Stimulated activated CD8-positive, alpha-beta memory T cell treated with anti-CD3 and anti-CD28 coated beads, Interleukin-2, amount 100 ng/mL, for 1 hour (primary cell): ENCODE measurements around the gene SMIM41.

Experiments used
- DNase-seq, 2 donors: peaks; one replicate each; pipeline ENCODE4 v3.0.0-alpha.2; 2020; ENCODE audit warnings: low read depth in 2 of 2

Gene SMIM41

DNA sequence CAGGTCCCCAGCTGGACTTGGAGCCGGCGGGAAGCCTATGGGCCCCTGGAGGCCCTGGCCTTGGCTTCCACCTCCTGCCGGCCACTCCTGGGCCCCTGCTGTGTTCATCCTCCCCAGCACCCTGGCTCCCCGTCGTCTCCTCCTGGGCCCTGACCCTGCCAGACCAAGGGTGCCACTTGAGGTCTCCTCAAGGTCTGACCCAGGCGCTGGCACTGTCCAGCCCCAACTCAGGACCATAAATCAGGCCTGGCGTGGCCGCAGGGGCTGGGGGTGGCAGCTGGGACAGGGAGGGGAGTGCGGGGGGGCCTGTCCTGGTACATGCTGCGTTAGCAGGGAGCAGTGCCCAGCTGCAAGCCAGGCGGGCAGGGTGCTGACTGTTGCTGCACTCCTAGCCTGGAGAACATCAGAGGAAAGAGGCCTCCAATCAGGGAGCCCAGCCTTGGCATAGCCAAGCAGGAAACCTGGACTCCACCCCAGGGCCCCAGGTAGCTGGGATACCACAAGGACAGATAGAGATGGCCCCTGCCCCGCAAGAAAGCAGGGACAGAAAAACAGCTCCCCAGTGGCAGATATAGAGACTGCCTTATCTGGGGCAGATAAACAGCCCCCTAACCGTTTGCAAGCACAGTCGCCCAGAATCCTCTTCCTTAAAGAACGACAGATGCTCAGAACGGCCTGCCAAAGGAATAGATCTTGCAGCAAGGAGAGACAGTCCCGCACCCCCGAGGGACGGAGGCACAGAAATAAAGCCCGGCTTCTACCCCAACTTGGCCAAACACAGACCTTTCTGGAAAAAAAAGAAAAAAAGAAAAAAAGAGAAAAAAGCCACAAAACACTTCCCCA, 16.2 kb upstream of the SMIM41 start:
- DNase-seq: no peak

DNA sequence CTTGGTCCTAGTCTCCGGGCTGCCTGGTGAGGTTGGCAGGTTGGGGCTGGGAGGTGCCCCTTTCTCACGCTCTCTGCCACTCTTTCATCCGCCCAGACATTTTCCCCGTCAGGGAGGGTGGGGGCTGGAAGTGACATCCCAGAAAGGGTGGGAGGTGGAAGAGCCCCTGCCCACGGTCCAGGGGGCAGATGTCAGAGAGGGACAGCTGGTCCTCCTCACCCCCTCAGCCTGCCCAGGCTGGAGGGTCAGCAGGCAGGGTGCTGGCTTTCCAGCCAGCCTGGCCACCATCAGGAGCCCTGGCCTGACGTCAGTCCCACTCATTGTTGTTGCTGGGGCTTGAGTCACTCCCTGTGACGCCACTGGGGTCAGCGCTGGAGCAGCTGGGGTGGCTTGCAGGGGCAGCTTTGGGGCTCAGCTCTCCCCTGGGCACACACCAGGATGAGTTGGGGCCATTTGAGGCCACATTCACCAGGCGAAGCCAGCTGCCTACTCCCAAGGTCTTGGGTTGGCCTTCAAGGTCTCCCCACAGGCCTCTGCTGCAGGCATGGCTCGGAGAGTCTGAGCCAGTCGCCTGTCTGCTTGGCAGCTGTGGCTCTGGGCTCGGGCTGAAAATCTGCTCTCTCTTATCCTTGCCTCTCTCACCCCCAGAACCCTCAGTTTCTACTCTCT, 15.4 kb upstream of the SMIM41 start:
- no peak for DNase-seq

DNA sequence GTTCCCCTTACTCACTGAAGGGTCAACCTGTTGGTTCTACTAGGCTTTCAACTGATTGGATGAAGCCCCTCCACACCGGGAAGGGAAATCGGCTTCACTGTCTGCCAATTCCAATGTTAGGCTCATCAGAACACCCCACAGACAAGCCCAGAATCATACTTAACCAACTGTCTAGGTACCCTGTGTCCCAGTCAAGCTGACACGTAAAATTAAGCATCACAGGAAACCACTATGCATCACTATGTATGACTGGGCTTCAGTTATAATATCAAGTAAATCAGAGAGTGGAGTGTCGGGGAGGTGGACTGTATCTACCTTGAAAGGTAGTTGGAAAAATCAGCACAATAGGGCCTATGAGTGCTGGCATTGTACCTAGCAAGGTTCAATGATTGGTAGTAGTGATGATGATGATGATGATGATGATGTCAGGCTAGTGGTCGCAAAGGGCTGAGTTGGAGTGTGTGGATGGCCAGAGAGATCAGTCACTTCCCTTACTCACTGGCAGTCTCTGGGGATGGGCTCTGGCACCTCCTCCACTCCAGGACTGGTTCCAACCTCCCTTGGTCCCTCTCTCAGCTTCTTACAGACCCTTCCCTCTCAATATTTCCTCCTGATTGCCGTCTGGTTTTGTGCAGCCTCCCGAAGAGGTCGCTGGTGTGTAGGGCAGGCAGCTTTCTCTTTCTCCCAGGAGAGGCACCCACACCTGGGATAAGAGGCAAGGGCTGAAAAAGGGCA, 13.0 kb upstream of the SMIM41 start:
- DNase-seq: no peak

DNA sequence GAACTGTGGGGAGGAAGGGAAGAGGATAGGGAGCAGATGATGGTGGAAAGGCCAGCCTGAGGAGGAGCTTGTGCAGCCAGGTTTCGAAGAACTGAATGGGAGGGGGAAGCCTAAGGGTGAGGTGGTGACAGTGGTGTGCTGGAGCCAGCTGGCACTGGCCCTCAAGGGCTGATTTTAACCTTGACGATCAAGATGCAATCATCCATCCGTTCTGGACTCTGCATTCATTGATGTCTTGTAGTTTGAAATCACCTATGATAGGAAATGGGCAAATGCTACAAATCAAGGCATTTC, 12.5 kb upstream of the SMIM41 start:
- no peak for DNase-seq

DNA sequence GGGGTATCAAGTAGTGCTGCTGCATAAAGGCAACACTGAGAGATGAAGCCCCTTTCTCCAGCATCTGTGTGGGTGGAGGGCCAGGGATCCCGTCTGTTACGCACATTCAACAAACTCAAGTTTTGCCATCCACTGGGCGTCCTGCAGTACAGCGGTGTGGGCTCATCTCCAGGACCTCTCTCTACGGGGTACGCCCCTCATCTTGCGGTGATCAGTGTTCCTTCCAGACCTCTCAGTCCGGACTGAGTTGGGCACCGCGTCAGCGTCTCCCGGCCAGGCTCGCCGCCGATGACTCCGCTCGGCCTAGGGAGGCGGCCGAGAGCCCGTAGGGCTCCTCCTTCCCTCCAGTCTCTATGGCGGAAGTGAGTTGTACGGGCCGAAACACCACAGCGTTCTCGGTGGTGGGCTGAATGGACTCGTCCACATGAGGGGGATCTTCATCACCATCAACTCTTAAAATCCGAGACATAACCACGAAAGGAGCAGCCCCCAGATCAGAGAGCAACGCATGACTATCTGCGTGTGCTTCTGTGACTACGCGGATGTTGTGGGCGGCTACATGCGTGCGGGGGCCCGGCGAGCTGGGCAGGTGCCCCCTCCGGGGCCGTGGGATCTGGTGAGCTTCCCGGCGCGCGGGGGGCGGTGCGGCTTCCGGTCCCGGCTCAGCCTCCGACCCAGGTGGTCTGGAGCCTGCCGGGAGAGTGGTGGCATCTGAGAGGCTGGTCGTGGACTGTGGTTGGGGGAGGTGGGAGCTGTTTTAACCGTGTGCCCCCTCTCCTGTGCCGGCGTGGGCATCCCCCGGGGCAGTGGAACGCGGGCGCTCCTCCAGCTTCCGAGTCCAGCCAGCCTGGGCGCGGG, 9.9 kb upstream of the SMIM41 start, which contains the start of gene ATG101:
TSS of gene ATG101 (plus strand) at position 652 of the 858 bp plus-strand sequence. CDS start 3,673 bp downstream, outside the sequence.
- peak; percentile 68 to 75 for DNase-seq

DNA sequence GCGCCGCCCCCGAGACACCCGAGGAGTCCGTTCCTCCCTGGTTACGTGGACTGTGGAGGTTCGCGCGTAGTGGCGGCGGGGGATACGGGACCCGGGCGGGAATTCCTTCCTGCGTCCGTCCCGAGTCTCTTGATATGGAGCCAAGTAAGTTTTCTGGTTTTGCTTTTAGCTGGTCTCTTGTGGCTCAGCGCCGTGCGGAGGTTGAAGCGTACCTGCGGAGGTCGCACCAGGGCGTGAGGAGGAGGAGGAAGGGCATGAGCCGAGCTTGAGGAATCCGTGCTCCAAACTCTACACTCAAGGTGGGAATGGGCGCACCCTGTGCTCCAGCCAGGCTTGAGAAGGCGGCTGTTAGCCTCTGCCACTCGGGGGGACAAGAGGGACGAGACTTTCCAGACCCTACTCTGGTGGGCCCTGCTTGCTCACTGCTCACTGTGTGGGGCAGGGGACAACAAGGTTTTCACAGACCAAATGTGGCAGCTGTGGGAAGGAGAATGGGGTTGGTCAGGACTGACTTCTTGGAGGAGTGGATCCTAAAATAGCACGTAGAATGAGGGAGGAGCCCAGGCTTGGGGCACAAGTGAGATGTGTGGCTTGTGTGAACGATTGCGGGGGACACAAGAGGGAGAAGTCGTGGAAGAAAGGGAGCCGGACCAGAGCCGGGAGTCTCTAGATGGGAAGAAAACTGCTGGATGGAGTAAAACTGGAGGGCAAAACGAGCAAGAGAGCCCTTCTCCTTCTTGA, 9.1 kb upstream of the SMIM41 start:
- no peak for DNase-seq

DNA sequence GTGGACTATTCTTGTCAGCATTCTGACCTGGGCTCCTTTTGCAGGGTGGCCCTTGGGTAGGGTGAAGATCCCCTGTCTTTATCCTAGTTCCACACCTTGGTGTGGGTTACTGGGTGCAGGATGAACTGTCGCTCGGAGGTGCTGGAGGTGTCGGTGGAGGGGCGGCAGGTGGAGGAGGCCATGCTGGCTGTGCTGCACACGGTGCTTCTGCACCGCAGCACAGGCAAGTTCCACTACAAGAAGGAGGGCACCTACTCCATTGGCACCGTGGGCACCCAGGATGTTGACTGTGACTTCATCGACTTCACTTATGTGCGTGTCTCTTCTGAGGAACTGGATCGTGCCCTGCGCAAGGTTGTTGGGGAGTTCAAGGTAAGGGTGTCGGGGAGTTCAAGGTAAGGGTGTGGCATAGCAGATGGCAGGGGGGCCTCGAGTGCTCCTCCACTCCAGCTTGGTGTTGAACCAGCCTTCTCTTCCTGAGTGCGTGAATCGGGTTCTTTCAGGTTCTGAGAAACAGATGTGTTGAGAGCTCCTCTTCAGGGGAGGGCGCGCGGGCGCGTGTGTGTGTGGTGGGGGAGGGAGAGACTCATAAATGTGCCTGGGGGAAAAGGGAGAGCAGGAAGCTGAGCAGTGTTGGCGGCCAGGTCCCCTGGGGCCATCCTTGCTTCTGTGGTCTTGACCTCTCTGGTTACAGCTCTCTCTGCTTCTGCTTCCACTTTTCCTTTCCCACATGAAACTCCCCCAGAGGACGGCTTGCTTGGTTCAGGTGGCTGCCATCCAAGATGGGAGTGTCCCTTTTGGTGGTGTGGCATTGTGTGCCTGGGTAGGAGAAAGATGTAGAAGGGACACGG, 5.7 kb upstream of the SMIM41 start:
- DNase-seq: no peak

DNA sequence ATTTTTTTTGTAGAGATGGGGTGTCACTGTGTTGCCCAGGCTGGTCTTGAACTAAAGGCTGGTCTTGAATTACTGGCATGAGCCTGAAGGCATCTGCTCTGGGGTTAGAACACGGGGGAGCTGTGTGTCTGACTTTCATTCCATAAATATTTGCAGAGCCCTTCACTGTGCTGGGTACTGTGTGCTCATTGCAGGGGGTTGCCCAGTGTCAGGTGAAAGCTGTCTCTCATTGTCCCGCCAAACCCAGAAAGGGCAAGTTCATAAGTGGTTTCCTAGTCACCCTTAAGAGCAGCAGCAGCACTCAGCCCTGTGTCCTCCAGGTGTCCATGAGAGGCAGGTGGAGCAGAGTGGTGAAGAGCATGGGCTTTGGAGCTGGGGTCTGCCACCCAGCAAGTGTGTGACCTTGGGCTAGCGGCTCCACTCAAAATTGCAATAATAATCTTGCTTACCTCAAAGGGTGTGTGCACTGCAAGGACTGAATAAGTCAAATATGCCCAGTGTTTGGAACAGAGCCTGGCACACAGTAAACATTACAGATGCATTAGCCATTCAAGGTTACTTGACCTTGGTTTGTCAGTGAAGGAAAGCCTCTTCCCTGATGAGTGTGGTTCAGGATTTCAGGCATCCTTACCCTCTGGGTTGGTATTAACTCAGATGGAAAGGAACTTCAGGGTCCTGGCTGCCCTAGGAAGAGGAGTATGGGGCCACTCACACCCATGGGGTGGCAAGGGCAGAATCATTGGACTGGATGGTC, 4.4 kb upstream of the SMIM41 start:
- no peak for DNase-seq

DNA sequence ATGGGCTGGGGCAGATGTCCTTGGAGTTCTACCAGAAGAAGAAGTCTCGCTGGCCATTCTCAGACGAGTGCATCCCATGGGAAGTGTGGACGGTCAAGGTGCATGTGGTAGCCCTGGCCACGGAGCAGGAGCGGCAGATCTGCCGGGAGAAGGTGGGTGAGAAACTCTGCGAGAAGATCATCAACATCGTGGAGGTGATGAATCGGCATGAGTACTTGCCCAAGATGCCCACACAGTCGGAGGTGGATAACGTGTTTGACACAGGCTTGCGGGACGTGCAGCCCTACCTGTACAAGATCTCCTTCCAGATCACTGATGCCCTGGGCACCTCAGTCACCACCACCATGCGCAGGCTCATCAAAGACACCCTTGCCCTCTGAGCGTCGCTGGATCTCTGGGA, 2.7 kb upstream of the SMIM41 start:
- DNase-seq: no peak

DNA sequence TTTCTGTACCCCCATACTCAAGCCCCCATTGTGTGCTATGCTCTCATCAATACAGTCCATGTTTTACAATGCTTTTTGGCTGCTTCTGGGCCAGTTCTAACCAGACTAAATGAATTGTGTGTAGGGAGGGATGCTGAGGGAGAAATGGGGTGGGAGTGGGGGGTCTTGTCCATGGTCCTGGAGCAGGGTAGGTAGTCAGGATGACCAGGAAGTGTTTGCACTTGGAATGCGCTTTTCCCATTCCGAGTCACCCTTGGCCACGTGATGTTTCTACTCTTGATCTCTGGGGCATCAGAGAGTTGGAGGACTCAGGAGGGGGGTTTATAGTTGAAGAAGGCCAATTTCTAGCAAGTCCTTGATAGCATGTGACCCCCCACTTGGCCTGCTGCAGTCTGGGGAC, 1.2 kb upstream of the SMIM41 start:
- no peak for DNase-seq

DNA sequence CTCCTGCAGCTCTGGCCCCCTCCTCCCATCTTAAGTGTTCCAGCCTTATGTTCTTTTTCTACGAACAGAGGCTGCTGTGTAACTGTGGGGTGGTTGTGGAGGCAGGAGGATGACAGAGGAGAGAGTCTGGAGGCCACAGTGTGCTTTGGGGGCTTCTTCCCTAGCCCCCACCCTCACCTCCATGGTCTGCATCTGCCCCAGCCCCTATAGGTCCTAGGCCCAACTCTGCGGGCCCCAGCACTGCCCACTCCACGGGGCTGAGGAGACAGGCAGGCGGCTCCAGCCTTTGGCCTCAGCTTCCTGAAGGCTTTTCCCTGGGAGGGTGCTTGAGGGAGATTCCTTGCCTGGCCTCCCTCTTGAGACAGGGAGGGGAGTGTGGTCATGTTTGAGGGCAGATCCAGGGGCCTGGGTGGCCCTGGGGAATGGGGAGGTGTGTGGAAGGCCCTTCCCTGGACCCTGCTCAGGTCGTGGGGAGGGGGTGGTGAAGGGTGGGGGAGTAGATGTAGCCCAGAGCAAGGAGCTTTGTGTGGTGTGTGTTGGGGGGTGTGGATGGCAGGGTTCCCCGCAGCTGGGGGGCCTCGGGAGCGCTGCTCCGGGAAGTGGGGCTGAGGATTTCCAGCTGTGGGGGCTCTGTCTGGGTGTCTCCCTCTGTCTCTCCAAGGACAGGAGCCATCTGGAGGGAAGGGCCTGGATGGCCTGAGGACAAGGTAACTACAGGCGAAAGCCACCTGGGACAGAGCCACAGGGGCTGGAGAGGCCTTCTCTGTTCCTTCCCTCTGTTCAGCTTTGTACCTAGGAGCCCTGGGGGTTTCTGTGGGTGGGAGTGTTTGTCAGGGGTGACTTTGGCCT, 1.1 kb downstream of the SMIM41 start:
- DNase-seq: no peak

DNA sequence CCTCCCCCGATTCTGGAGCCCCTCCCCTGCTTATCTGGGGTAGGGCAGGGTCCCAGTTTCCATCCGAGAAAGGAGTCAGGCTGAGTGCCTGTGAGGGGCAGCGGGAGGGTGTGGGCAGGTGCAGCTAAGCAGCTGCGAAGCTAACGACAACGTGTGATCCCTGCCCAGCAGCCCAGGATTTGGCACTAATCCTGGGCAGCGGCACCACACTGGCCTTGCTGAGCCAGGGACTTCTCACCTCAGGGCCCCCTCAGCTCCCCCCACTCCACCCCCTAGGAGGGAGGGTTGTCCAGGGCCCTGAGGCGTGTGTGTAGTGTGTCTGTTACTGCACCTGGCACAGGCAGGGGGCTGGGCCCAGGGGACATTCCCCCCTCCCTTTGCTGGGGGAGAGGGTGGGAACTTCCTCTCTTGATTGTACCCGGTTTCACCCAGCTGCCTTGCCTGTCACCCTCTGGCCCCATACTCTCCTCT, 1.8 kb downstream of the SMIM41 start:
- no peak for DNase-seq

DNA sequence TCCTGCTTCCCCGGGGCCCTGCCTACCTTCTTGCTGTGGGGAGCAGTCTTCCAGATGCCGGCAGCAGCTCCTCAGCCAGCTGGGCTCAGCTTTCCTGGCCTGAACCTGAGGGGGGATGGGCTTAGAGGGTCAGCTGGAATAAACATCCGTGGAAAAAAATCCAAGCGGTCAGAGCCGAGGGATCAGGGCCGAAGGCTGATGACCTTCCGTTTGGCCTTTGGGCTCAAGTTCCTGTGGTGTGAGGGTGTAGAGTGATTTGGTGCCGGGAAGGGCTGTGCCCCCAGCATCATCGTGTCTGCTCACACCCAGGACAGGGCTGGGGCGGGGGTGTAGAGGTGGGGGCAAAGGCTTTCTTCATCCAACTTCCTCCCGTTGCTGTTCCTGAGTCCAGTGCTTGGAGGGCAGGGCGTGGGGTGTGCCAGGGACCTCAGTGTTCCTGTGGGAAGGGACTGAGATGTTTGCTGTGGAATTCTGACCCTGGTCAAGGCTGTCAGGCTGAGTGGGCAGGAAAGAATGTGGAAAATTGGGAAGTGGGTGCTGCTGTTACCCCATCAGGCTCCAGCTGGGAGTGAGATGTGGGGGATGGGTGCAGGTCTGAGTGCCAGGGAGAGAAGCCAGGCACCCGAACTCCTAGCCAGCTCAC, 2.6 kb downstream of the SMIM41 start:
- no peak for DNase-seq

DNA sequence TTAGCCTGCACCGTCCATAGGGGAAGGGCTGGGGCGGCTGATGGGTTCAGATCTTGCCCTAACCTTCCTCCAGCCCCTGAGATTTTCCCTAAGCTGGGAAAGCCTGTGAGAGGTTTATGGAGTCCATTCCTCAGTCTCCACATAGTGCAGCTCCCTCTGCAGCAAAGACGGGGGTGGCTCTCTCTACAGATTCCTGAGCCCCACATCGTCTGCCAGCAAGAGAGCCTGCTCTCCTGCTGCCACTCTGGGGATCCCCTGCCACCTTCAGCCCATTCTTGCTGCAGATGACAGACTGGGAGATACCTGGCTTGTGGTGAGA, 3.1 kb downstream of the SMIM41 start:
- DNase-seq: no peak

DNA sequence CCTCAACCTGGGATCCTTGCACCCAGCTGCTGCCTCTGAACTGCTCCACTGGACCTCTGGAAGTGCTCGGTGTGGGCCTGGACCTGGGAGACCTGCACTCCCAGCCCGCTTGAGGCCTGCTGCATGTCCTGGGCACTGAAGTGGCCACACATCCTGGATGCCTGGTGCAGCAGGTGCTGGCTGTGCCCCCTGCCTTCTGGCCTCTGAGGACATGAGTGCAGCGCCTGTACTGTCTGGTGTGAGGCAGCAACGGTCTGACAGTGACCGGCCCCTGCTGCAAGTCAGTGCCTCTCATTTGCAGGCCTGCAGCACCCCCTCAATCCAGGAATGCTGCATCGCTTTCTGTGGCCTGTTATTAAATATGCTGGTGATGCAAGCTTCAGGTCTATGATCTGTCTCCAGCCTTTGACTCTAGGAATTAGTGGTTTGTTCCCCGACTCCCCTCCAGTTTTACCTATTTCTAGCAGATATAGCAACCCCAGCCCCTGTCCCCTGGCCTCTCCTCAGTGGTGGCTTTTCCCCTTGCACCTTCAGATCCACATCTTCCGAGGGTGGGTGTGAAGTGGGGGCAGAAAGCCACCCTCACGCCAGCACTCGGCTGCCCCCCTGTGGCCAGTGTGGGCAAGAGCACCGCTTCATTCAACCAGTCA, 3.6 kb downstream of the SMIM41 start:
- peak; percentile 25 to 48 for DNase-seq

DNA sequence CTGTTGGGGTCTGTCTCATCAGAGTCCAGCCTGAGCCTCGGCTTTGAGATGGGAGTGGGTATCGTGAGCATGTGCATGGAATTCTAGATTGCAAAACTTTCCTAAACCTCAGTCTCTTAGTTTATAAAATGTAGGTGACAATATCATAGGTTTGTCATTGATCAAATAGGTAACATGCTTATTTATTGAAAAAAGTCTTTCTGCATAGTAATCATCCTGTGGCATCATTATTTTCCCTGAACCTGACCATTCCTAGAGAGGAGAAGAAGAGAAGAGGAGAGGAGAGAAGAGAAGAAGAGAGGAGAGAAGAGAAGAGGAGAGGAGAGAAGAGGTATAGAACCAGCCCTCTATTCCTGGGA, 4.1 kb downstream of the SMIM41 start:
- DNase-seq: no peak

DNA sequence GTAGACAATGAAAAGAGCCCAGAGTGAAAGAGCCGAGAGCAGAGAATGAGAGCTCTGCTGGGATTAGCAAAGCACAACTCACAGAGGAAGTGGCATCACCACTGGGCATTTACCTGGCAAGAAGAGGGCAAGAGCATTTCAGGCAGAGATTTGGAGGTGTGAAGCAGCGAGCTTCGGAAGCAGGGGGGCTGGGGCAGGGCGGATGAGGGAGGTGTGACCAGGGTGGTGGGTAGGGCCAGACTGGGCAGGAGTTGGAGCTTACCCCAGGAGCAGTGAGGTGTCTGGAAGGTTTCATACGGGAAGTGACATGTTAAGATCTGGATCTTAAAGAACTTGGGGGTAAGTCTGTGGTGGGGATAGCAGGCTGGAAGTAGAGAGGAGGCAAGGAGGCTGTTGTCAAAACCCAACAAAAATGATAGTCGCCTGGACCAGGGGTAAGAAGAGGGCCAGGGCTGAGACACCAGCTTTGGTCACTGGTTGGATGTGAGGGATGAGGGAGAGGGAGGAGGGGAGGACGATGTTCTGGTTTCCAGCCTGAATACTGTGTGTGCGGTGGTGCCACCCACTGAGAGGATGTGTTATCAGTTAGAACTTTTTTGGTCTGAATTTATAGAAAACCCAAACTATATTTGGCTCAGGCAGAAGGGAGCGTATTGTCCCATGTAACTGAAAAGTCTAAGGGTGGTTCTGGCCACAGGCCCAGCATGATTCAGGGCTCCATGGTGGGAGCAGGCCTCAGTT, 5.2 kb downstream of the SMIM41 start:
- no peak for DNase-seq
